ENCODE data around the gene CAMTA1.

Gene CAMTA1

DNA sequence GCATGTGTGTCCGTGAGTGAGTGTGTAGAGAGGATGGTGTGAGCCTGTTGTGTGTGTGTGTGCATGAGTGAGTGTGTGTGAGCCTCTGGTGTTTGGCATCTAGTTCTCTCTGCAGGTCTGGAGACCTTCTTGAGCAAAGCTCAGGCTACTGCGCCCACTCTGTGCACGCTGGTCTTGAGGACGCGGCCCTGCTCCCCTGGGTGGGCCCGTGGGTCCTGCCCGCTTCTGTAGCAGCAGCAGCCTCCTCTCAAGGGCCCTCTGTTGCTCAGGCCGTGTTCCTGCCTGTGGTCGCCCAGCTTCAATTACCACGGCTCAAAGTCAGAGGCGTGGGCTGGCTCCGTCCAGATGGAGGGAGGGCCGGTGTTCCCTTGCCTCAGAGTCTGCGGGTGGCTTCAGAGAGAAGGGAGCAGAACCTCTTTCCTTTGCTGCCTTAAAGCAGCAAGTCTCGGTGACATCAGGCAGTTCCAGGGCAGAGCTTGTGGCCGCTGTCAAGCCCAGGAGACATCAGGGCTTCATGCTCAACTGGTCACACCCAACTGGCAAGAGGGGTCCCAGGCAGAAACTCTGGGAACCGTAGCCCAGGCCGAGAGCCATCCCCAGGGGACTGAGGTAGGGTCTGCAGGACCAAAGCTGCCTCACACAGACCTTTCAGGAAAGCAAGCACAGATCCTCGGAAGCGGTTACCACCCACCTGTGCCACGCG lies 715.3 kb downstream of the CAMTA1 start:
- DNase-seq (ENCODE audit: low read depth), result no peak
- no peak overlapping the region for H3K4me3 ChIP-seq (ENCODE audit: low read length)
- TF ChIP-seq, protein P1, sequence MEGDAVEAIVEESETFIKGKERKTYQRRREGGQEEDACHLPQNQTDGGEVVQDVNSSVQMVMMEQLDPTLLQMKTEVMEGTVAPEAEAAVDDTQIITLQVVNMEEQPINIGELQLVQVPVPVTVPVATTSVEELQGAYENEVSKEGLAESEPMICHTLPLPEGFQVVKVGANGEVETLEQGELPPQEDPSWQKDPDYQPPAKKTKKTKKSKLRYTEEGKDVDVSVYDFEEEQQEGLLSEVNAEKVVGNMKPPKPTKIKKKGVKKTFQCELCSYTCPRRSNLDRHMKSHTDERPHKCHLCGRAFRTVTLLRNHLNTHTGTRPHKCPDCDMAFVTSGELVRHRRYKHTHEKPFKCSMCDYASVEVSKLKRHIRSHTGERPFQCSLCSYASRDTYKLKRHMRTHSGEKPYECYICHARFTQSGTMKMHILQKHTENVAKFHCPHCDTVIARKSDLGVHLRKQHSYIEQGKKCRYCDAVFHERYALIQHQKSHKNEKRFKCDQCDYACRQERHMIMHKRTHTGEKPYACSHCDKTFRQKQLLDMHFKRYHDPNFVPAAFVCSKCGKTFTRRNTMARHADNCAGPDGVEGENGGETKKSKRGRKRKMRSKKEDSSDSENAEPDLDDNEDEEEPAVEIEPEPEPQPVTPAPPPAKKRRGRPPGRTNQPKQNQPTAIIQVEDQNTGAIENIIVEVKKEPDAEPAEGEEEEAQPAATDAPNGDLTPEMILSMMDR (conservative IDR thresholded peaks at IDR 0.05; ENCODE audit: low read length), result no peak

DNA sequence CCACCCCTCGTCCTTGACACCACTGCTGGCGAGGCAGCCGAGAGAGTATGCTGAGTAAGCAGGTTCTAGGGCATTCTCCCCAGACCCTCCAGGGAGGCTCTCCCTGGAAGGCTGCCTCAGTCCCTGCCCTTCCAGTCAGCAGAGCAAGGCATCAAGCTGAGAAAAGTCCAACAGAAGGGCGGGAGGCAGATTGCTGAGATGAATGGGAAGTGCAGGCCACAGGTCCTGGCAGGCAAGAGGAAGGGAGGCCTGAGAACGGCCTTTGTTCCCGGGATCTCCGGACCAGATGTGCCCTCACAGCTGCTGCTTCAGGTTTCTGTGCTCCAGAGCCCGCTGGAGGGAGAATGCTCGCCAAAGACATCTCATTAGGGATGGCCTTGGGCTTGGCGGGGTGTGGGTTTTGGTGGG lies 715.8 kb downstream of the CAMTA1 start:
- no peak for DNase-seq (ENCODE audit: low read depth)
- TF ChIP-seq, protein P1 (conservative IDR thresholded peaks at IDR 0.05; ENCODE audit: low read length), result no peak
- no peak overlapping the region for H3K4me3 ChIP-seq (ENCODE audit: low read length)

DNA sequence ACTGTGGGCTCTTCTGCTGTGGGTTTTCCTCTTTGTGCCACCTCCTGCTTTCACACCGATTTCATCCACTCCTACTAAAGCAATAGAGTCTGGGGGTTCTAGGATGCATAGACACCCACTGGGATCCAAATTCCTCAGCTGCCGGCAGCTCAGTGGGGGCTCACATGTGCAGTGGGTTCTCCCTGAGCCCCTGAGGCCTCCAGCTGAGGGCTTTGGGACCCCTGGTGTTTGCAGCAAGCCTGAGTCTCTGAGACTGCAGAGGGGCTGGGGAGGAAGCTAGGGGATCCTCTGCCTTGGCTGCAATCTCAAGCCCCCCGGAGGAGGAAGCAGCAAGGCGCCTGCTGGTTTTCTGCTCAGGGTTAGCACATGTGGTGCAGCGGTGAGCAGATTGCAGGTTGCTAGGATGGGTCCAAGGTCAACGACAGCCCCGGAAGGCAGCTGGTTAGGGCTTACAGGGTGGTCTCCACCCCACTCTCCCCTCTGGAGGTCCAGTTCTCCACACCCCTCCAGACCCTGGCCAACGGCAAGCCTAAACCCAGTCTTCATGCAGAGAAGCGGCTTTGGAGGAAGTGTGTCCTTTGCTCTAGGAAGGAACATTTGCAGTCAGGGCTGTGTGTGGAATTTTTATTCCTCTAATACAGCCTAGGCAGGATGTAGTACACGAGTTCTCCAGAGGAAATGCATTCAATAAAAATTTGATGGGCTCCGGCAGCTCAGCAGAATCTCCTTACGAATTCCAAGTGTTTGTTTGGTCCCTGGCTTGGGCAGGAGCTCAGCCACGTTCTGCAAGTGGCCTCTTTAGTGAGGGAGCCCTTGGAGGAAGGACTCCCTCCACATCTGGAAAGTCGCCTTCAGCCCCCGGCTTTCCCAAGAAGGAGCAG lies 716.7 kb downstream of the CAMTA1 start:
- TF ChIP-seq, protein P1 (conservative IDR thresholded peaks at IDR 0.05; ENCODE audit: low read length), result no peak
- DNase-seq (ENCODE audit: low read depth), result no peak
- no peak overlapping the region for H3K4me3 ChIP-seq (ENCODE audit: low read length)

DNA sequence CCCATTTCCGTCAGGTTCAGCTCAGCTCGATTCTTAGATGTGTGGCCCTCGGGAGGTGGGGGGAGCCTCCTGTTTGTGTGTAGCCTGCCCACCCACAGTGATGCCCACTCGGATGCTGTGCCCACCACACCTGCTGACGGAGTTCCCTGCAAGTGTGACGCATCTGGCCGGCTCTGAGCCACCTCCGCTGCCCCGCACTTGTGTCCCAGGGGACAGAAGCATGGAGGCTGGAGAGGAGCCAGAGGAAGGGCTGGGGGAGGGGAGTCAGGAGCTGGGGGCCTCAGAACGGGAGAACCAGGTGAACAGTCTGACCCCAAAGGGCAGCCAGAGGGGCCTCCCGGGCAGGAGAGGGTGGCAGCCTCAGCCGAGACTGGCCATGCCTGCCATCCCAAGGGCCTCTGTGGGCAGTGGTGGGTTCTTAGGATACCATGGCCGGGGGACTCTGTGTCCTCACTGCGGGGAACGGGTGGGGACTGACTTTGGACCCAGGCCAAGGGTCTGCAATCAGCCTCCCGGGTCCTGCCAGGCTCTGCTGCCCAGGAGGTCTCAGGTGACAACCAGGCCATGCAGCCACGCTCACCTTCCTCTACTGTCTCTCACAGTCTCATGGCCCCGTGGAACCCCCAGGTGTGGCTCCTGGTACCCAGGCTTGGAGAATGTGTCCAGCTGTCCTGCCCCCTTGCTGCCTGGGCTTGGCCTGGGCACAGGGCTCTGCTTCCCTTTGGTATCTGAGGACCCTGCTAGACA lies 718.6 kb downstream of the CAMTA1 start:
- no peak for DNase-seq (ENCODE audit: low read depth)
- TF ChIP-seq, protein P1 (conservative IDR thresholded peaks at IDR 0.05; ENCODE audit: low read length), result no peak

DNA sequence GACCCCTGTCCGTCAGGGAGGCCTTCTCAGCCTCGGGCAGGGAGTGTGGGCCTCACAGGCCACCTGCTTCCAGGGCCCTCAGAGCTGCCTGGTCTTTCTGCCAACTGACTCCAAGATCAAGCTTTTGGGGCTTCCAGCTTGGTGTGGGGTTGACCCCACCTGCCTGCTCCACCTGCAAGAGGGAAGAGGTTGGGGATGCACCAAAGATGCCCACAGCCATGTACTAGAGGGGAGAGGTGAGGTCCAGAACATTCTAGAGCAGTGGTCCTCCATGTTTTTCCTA lies 719.1 kb downstream of the CAMTA1 start:
- H3K4me3 ChIP-seq (ENCODE audit: low read length), result no peak overlapping the region
- TF ChIP-seq, protein P1 (conservative IDR thresholded peaks at IDR 0.05; ENCODE audit: low read length), result no peak
- no peak for DNase-seq (ENCODE audit: low read depth)

More for the DNA sequence above, 718.6 kb downstream of the CAMTA1 start:
- H3K4me3 ChIP-seq (ENCODE audit: low read length), result no peak overlapping the region

DNA sequence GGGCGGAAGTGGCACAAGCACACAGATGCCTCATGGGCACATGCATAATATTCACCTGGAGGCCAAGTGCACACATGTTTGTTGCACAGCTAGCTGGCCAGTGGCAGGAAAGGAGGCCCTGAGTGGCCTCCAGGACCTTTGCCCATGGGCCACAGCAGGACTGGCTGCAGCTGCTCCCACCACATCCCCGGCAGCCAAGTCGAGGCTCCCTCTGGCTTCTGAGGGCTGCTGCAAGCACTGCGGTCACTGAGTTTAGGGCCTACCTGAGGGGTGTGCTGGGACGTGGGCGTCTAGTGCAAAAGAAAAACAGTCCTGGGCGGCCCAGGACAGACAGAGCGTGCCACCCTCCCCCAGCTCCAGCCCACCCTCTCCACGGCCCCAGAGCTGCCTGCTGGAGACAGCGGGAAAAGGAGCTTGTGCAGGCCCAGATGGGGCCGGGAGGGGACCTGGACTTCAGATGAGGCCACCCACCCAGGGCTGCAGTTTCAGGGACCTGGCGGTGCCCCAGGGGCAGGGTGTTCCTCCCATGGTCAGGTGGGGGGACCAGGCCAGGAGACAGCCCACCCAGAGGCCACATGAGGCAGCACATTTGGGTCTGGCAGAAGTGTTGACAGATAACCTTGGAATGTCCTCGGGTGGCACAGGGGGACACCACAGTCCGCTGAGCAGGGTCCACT lies 720.0 kb downstream of the CAMTA1 start:
- no peak overlapping the region for H3K4me3 ChIP-seq (ENCODE audit: low read length)
- TF ChIP-seq, protein P1 (conservative IDR thresholded peaks at IDR 0.05; ENCODE audit: low read length), result no peak
- DNase-seq (ENCODE audit: low read depth), result no peak
